ENCODE data around the gene NAA10.
A peak's percentile ranks its signal among the peaks of the same experiment; 100 is the strongest.

NAA10 gene

GRCh38 chrX:153927922-153928760, 6.7 kb downstream of the NAA10 start:
- DNase-seq, result peak; percentile 99

GRCh38 chrX:153927672-153927921, 7.2 kb downstream of the NAA10 start:
- DNase-seq, result no peak

GRCh38 chrX:153926858-153927671, 7.8 kb downstream of the NAA10 start:
- DNase-seq, result peak; percentile 73

- DNase-seq, result no peak
These were observed 8.3 kb downstream of the NAA10 start for GRCh38 chrX:153926552-153926857.

- peak; percentile 59 for DNase-seq
These were observed 8.9 kb downstream of the NAA10 start, which contains the start of gene ARHGAP4 for GRCh38 chrX:153925739-153926551. Gene ARHGAP4 (minus strand): TSS chrX:153926264. CDS start chrX:153926202, 62 bp downstream.

- no peak for DNase-seq
These were observed 9.5 kb downstream of the NAA10 start for GRCh38 chrX:153925387-153925738.

GRCh38 chrX:153924149-153924861, 10.5 kb downstream of the NAA10 start:
- DNase-seq, result peak; percentile 53

- DNase-seq, result no peak
These were observed 11.6 kb downstream of the NAA10 start for GRCh38 chrX:153922932-153923857.

GRCh38 chrX:153921511-153922446, 13.1 kb downstream of the NAA10 start:
- no peak for DNase-seq

GRCh38 chrX:153921070-153921469, 13.8 kb downstream of the NAA10 start:
- no peak for DNase-seq

GRCh38 chrX:153920546-153920945, 14.3 kb downstream of the NAA10 start:
- DNase-seq, result no peak

GRCh38 chrX:153919281-153919680, 15.6 kb downstream of the NAA10 start:
- DNase-seq, result no peak

GRCh38 chrX:153917869-153918268, 17.0 kb downstream of the NAA10 start:
- DNase-seq, result no peak

GRCh38 chrX:153913701-153914100, 21.1 kb downstream of the NAA10 start:
- no peak for DNase-seq

- DNase-seq, result no peak
These were observed 21.6 kb downstream of the NAA10 start for GRCh38 chrX:153913211-153913610.

- no peak for DNase-seq
These were observed 23.0 kb downstream of the NAA10 start for GRCh38 chrX:153911798-153912197.

- no peak for DNase-seq
These were observed 24.4 kb downstream of the NAA10 start for GRCh38 chrX:153910446-153910845.

- no peak for DNase-seq
These were observed 24.9 kb downstream of the NAA10 start for GRCh38 chrX:153909980-153910360.

- DNase-seq, result peak; percentile 21
These were observed 25.5 kb downstream of the NAA10 start for GRCh38 chrX:153909024-153909979.
